Measurements from ENCODE around the gene DLX3. TPM values are rescaled to one million over a fixed set of nuclear protein-coding genes. Genes with fewer than 3 reads are reported as not detected.

The DLX3 gene
- polyA plus RNA-seq, 3 donors: not detected

DNA sequence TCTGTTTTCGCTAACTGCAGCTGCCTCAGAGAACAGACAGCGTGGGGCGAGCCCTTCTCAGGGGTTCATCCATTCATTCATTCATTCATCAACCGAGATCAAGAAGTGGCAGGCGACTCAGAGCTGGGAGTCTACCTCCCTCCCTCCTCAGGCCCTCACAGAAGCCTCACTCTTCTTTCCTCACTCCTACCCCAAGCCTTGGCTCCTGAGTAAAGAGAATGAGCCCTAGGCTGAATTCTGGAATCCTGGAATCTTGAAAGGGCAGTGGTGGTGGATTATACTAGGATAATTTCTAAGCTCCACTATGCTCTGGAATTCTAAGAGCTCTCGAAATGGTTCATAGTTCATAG, 2.3 kb upstream of the DLX3 start:
- H3K4me3 ChIP-seq (replicated peaks in 1 of 3; ENCODE audit: low read depth in 2 of 3, low read length in 3 of 3): peak overlapping the region in 1 of 3 experiments; percentile 49
- 41% methylated on average over 3 of the region's 6 CpGs for WGBS (ENCODE audit: insufficient coverage)
- H2AFZ ChIP-seq (ENCODE audit: insufficient read depth, low read depth, low read length, poor library complexity, severe bottlenecking): peak overlapping the region; percentile 72
- no peaks in the 10 kb centered on the region for H3K79me2 ChIP-seq (ENCODE audit: insufficient read depth, low read length)
- H3K4me3 Mint-ChIP-seq: peak overlapping the region in 1 of 2 donors; percentile 67
- TF ChIP-seq, protein P1, sequence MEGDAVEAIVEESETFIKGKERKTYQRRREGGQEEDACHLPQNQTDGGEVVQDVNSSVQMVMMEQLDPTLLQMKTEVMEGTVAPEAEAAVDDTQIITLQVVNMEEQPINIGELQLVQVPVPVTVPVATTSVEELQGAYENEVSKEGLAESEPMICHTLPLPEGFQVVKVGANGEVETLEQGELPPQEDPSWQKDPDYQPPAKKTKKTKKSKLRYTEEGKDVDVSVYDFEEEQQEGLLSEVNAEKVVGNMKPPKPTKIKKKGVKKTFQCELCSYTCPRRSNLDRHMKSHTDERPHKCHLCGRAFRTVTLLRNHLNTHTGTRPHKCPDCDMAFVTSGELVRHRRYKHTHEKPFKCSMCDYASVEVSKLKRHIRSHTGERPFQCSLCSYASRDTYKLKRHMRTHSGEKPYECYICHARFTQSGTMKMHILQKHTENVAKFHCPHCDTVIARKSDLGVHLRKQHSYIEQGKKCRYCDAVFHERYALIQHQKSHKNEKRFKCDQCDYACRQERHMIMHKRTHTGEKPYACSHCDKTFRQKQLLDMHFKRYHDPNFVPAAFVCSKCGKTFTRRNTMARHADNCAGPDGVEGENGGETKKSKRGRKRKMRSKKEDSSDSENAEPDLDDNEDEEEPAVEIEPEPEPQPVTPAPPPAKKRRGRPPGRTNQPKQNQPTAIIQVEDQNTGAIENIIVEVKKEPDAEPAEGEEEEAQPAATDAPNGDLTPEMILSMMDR (IDR thresholded peaks at IDR 0.05): no peak
- no peaks in the 10 kb centered on the region for H3K36me3 ChIP-seq (replicated peaks in 1 of 2; ENCODE audit: control insufficient read depth in 1 of 2, insufficient read depth in 2 of 2, low read length in 2 of 2)
- peaks cover 13 to 38% of the 10 kb centered on the region in 2 donors for H3K4me1 ChIP-seq (ENCODE audit: control insufficient read depth in 1 of 2, insufficient read depth in 2 of 2, low read length in 2 of 2)
- no peak overlapping the region for H3K4me2 ChIP-seq (replicated peaks; ENCODE audit: extremely low read depth, low read length, poor library complexity, severe bottlenecking)
- H3K9ac ChIP-seq (ENCODE audit: insufficient read depth, low read length, poor library complexity, severe bottlenecking): no peak overlapping the region
- DNase-seq: no peak
- H3K9me3 ChIP-seq (replicated peaks in 1 of 2; ENCODE audit: control insufficient read depth in 1 of 2, insufficient read depth in 1 of 2, low read length in 2 of 2): peaks cover 9 to 32% of the 10 kb centered on the region in 2 donors
- peaks cover 53 to 86% of the 10 kb centered on the region in 2 donors for H3K27me3 ChIP-seq (ENCODE audit: control insufficient read depth in 2 of 2, insufficient read depth in 2 of 2, low read length in 2 of 2)
- peaks cover 30% of the 10 kb centered on the region for H3K4me1 Mint-ChIP-seq
- no peak overlapping the region for H3K27ac Mint-ChIP-seq
- intact Hi-C loops (cut with micrococcal nuclease): loop anchor here (2.0 to 10.0 kb wide), 3 partner anchors 116 to 430 kb away; partner anchors contain the start of gene NXPH3 (in 1 of the 2)
- no peak overlapping the region for H3K27ac ChIP-seq (ENCODE audit: low read depth in 1 of 2, low read length in 2 of 2)
- H4K20me1 ChIP-seq (ENCODE audit: insufficient read depth, low read length): no peaks in the 10 kb centered on the region
- peaks cover 3 to 27% (median 13%) of the 10 kb centered on the region in 7 donors for H3K9me3 Mint-ChIP-seq
- peaks cover 0 to 9% of the 10 kb centered on the region in 2 donors for H3K36me3 Mint-ChIP-seq
- H3K27me3 Mint-ChIP-seq (ENCODE audit: low read depth in 3 of 3): peaks cover 73 to 92% (median 84%) of the 10 kb centered on the region in 3 donors

DNA sequence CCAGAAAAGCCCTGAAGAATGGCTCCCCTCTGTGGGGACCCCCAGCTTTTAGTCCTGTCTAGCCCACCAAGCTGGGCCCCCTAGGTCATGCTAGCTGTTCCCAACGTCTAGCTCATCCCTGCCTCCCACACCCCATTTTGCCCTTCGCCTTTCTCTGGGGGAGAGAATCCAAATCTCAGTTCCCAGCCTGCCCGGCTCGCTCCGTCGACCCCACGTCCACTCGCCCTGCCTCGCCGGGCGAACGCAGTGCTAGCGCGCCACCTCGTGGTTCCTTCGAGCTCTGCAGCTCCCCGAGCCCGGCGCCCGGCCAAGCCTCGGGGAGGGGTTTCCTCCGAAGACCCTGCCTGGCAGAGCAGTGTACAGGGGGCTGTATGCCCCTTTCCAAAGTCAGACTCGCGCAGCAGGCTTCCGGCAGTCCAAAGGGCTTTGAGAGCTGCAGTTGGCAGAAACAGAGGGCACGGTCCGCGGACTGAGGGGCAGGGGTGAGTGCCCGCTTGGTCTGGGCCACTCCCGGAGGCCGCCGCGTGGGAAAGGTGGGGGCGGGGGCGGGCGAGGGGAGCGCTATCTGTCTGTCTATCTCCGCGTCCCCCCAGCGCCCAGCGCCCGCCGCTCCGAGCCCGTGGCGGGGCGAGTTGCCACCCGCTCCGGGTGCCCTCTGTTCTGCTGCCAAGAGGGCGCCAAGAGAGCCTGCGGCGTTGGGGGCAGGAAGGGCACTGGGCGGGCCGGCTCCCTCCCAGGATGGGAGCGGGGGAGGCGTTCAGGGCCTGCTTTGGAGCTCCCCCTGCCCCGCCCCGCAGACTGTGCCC, 1.7 kb upstream of the DLX3 start:
- TF ChIP-seq, protein P1 (IDR thresholded peaks at IDR 0.05): peak; percentile 98
- Mint-ChIP-seq H3K9me3 (peaks cover 3 to 27% (median 12%) of the 10 kb centered on the region in 7 donors), H3K27ac (no peak overlapping the region), H3K4me1 (peaks cover 30% of the 10 kb centered on the region), H3K4me3 (peak overlapping the region; percentile 47 to 87), H3K27me3 (ENCODE audit: low read depth in 3 of 3) (peaks cover 74 to 93% (median 84%) of the 10 kb centered on the region in 3 donors), H3K36me3 (peaks cover 0 to 11% of the 10 kb centered on the region in 2 donors)
- DNase-seq: peak; percentile 32 to 54 (median 45)
- no peaks in the 10 kb centered on the region for H3K79me2 ChIP-seq (ENCODE audit: insufficient read depth, low read length)
- no peaks in the 10 kb centered on the region for H4K20me1 ChIP-seq (ENCODE audit: insufficient read depth, low read length)
- no peak overlapping the region for H3K9ac ChIP-seq (ENCODE audit: insufficient read depth, low read length, poor library complexity, severe bottlenecking)
- intact Hi-C loops (cut with micrococcal nuclease): loop anchor here (1.0 to 10.0 kb wide), 5 partner anchors 44 to 429 kb away; partner anchors contain the start of gene NXPH3 (in 1 of the 2)
- H2AFZ ChIP-seq (ENCODE audit: insufficient read depth, low read depth, low read length, poor library complexity, severe bottlenecking): peak overlapping the region; percentile 72
- peak overlapping the region; percentile 61 for H3K4me2 ChIP-seq (replicated peaks; ENCODE audit: extremely low read depth, low read length, poor library complexity, severe bottlenecking)
- no peak overlapping the region for H3K27ac ChIP-seq (ENCODE audit: low read depth in 1 of 2, low read length in 2 of 2)
- peaks cover 9 to 33% of the 10 kb centered on the region in 2 donors for H3K9me3 ChIP-seq (replicated peaks in 1 of 2; ENCODE audit: control insufficient read depth in 1 of 2, insufficient read depth in 1 of 2, low read length in 2 of 2)
- peaks cover 56 to 86% of the 10 kb centered on the region in 2 donors for H3K27me3 ChIP-seq (ENCODE audit: control insufficient read depth in 2 of 2, insufficient read depth in 2 of 2, low read length in 2 of 2)
- no peaks in the 10 kb centered on the region for H3K36me3 ChIP-seq (replicated peaks in 1 of 2; ENCODE audit: control insufficient read depth in 1 of 2, insufficient read depth in 2 of 2, low read length in 2 of 2)
- peak overlapping the region in 1 of 3 experiments; percentile 49 for H3K4me3 ChIP-seq (replicated peaks in 1 of 3; ENCODE audit: low read depth in 2 of 3, low read length in 3 of 3)
- 0% methylated on average over 47 of the region's 58 CpGs for WGBS (ENCODE audit: insufficient coverage)
- H3K4me1 ChIP-seq (ENCODE audit: control insufficient read depth in 1 of 2, insufficient read depth in 2 of 2, low read length in 2 of 2): peaks cover 13 to 38% of the 10 kb centered on the region in 2 donors
